22Rv1 (cell line): ENCODE results near the gene SARS1.

ENCODE experiments used
- H3K27ac ChIP-seq: fragments of 450-650 bp; 2 replicates; pipeline ENCODE4 v1.5.1; 2017
- CTCF ChIP-seq: fragments of 450-650 bp; IDR thresholded peaks from 2 replicates; pipeline ENCODE4 v1.5.1; 2017; ENCODE audit warnings: mild to moderate bottlenecking
- ZFX ChIP-seq: fragments of 450-650 bp; IDR thresholded peaks from 2 replicates; pipeline ENCODE4 v1.6.1; 2017; ENCODE audit warnings: antibody characterized with exemption, borderline replicate concordance

The SARS1 gene

GRCh38 chr1:109181085-109181806 lies 32.5 kb upstream of the SARS1 start:
- H3K27ac ChIP-seq: peak overlapping the region; percentile 97
- TF ChIP-seq CTCF (no peak), ZFX (no peak)

GRCh38 chr1:109181807-109182163 lies 31.9 kb upstream of the SARS1 start:
- H3K27ac ChIP-seq: peak overlapping the region; percentile 97
- TF ChIP-seq ZFX (no peak), CTCF (no peak)

- H3K27ac ChIP-seq: peak overlapping the region; percentile 97
- TF ChIP-seq CTCF (no peak), ZFX (no peak)
Measured at GRCh38 chr1:109183058-109183738, 30.5 kb upstream of the SARS1 start.

GRCh38 chr1:109184687-109185086 lies 29.0 kb upstream of the SARS1 start:
- TF ChIP-seq ZFX (no peak), CTCF (no peak)
- peak overlapping the region; percentile 35 for H3K27ac ChIP-seq

GRCh38 chr1:109185357-109185756 lies 28.4 kb upstream of the SARS1 start:
- H3K27ac ChIP-seq: peak overlapping the region; percentile 35
- TF ChIP-seq ZFX: no peak
- no peak for TF ChIP-seq CTCF

GRCh38 chr1:109185990-109186732 lies 27.6 kb upstream of the SARS1 start:
- TF ChIP-seq ZFX: no peak
- no peak for TF ChIP-seq CTCF
- peak overlapping the region; percentile 35 for H3K27ac ChIP-seq

GRCh38 chr1:109186733-109187086 lies 27.0 kb upstream of the SARS1 start:
- H3K27ac ChIP-seq: peak overlapping the region; percentile 35

More at GRCh38 chr1:109186733-109187086, 27.0 kb upstream of the SARS1 start:
- TF ChIP-seq ZFX (no peak), CTCF (no peak)
